Hepatocyte (in vitro differentiated cells): ENCODE results near the gene NME9. TPM values are rescaled to one million over a fixed set of nuclear protein-coding genes. Genes with fewer than 3 reads are reported as not detected.

Experiments
- DNase-seq: peaks from one replicate; pipeline ENCODE4 v3.0.0-alpha.2; 2016; ENCODE audit warnings: low spot score
- H2AFZ ChIP-seq: fragments of 200-600 bp; sonication (generic); 2 replicates; pipeline ENCODE4 v1.6.0; 2016; ENCODE audit warnings: antibody characterized with exemption, mild to moderate bottlenecking
- H3K27ac ChIP-seq: fragments of 200-600 bp; sonication (generic); 2 replicates; pipeline ENCODE4 v1.5.1; 2016; ENCODE audit warnings: mild to moderate bottlenecking
- H3K27me3 ChIP-seq: fragments of 200-600 bp; sonication (generic); 2 replicates; pipeline ENCODE4 v1.6.1; 2016
- H3K36me3 ChIP-seq: fragments of 200-600 bp; sonication (generic); replicated peaks from 2 replicates; pipeline ENCODE4 v1.5.1; 2016; ENCODE audit warnings: low read depth; ENCODE audit not compliant: insufficient read depth
- H3K4me1 ChIP-seq: fragments of 200-600 bp; sonication (generic); 2 replicates; pipeline ENCODE4 v1.5.1; 2016; ENCODE audit warnings: mild to moderate bottlenecking, moderate library complexity; ENCODE audit not compliant: insufficient read depth
- H3K4me2 ChIP-seq: fragments of 200-600 bp; sonication (generic); 2 replicates; pipeline ENCODE4 v1.6.0; 2016
- H3K4me3 ChIP-seq: fragments of 200-600 bp; sonication (generic); 2 replicates; pipeline ENCODE4 v1.5.1; 2016; ENCODE audit warnings: mild to moderate bottlenecking
- H3K79me2 ChIP-seq: fragments of 200-600 bp; sonication (generic); 2 replicates; pipeline ENCODE4 v1.6.0; 2017; ENCODE audit warnings: mild to moderate bottlenecking
- H3K9me2 ChIP-seq: fragments of 200-600 bp; sonication (generic); replicated peaks from 2 replicates; pipeline ENCODE4 v1.6.0; 2017; ENCODE audit warnings: mild to moderate bottlenecking; ENCODE audit not compliant: insufficient read depth
- H3K9me3 ChIP-seq: fragments of 200-600 bp; sonication (generic); 2 replicates; pipeline ENCODE4 v1.5.1; 2016; ENCODE audit warnings: low read depth, mild to moderate bottlenecking
- H4K20me1 ChIP-seq: fragments of 200-600 bp; sonication (generic); 2 replicates; pipeline ENCODE4 v1.6.0; 2016; ENCODE audit warnings: mild to moderate bottlenecking; ENCODE audit not compliant: insufficient read depth, poor library complexity, severe bottlenecking
- CTCF ChIP-seq: fragments of 200-600 bp; sonication (generic); IDR thresholded peaks from 2 replicates; pipeline ENCODE4 v1.5.1; 2016; ENCODE audit warnings: antibody characterized with exemption, mild to moderate bottlenecking; ENCODE audit not compliant: poor library complexity
- EZH2 ChIP-seq: fragments of 200-600 bp; sonication (generic); IDR thresholded peaks from 2 replicates; pipeline ENCODE4 v1.6.1; 2016; ENCODE audit warnings: antibody characterized with exemption, mild to moderate bottlenecking, borderline replicate concordance
- EZH2phosphoT487 ChIP-seq: fragments of 200-600 bp; sonication (generic); IDR thresholded peaks from one replicate; pipeline ENCODE4 v1.6.1; 2018; ENCODE audit warnings: antibody characterized with exemption, mild to moderate bottlenecking, low read depth, moderate library complexity; ENCODE audit not compliant: unreplicated experiment, severe bottlenecking
- WGBS: methylation state at CpG from one replicate; pipeline ENCODE4 v1.1.6; 2016; ENCODE audit warnings: low lambda C conversion rate; ENCODE audit errors: missing lambda C conversion rate; 5-methylcytosine and 5-hydroxymethylcytosine counted together
- polyA plus RNA-seq: library from polyadenylated mRNA; unstranded; fragments of >200 nt; fragmentation: Nextera tagmentation; extraction: Ambion mirVana; gene quantifications from 2 replicates; pipeline ENCODE4 v1.2.1, GENCODE V29; 2016
- total RNA-seq: library from RNA; depleted of rRNA; stranded (reverse); fragments of >200 nt; gene quantifications from 2 replicates; pipeline ENCODE4 v1.2.3, GENCODE V29; 2014

Gene NME9
- total and polyA plus RNA-seq, 2 experiments from 2014 or later = 1.0 TPM; not detected in 1

DNA sequence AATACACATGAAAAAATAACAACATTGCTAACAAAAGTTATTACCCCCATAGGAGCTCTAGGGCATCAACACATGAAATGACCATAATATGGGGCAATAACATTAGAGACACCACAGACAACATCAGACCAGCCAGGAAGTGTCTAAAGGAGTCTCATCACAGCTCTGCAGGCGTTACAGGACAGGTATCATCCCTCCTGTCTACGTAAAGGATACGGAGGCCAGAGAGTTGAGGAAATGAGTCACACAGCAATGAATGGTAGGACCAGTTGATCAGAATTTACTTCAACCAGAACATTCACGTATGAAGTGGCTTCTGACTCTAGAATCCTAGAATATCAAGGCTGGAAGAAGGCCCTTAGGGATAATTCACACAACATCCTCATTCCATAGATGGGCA, 1.8 kb downstream of the NME9 start:
- Histone ChIP-seq H3K79me2 (no peaks in the 10 kb centered on the region), H4K20me1 (no peaks in the 10 kb centered on the region), H2AFZ (no peak overlapping the region), H3K27me3 (no peaks in the 10 kb centered on the region), H3K27ac (no peak overlapping the region), H3K36me3 (no peaks in the 10 kb centered on the region), H3K4me3 (no peak overlapping the region), H3K4me1 (peaks cover 6% of the 10 kb centered on the region), H3K4me2 (no peak overlapping the region), H3K9me2 (no peaks in the 10 kb centered on the region), H3K9me3 (no peaks in the 10 kb centered on the region)
- TF ChIP-seq EZH2phosphoT487 (no peak), CTCF (no peak), EZH2 (no peak)
- DNase-seq = no peak
- 70% methylated on average over 4 of the region's 4 CpGs for WGBS

DNA sequence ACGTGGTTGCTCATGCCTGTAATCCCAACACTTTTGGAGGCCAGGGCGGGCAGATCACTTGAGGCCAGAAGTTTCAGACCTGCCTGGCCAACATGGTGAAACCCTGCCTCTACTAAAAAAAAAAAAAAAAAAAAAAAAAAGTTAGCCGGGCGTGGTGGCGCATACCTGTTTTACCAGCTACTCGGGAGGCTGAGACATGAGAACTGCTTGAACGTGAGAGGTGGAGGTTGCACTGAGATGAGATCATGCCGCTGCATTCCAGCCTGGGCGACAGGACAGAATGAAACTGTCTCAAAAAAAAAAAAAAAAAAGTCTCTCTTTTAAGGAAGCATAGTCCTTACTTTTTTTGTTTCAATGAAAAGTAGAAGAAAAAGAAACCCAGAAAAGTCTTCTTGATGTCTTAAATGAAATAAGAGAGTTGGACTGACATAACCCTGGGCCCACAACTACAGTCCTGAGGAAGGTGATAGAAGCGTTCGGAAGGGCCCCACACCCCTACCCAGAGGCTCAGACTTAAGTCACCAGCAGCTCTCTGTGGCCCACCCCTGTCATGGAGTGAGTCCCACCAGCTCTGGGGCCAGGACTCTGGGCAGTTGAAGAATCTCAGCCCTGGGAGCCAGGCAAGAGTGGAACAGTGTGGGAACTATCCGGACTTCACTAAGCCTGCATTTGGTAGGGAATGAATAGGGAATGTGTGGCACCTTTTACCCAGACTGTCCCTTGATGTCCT, 2.6 kb downstream of the NME9 start:
- Histone ChIP-seq H3K27ac (no peak overlapping the region), H2AFZ (no peak overlapping the region), H3K79me2 (no peaks in the 10 kb centered on the region), H3K4me1 (peaks cover 6% of the 10 kb centered on the region), H4K20me1 (no peaks in the 10 kb centered on the region), H3K9me2 (no peaks in the 10 kb centered on the region), H3K36me3 (no peaks in the 10 kb centered on the region), H3K9me3 (no peaks in the 10 kb centered on the region), H3K27me3 (no peaks in the 10 kb centered on the region), H3K4me3 (no peak overlapping the region), H3K4me2 (no peak overlapping the region)
- 89% methylated on average over 12 of the region's 12 CpGs for WGBS
- TF ChIP-seq EZH2 (no peak), CTCF (no peak), EZH2phosphoT487 (no peak)
- no peak for DNase-seq

DNA sequence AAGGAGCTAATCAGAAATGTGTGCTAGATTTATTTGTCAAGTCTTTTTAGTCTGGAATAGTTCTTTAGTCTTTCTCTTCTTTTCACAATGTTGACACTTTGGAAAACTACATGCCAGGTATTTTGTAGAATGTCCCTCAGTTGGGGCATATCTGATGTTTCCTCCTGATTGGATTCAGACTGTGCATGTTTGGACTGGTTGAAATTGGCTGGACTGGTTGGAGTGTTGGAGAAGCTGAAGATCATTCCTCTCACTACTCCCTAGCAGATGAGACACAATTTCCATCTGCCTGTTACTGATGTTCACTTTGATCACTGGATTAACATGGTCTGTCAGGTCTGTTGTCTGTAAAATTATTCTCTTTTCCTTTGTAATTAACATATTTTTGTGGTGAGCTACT, 3.7 kb downstream of the NME9 start:
- no peaks in the 10 kb centered on the region for H3K79me2 ChIP-seq

More for the DNA sequence above, 3.7 kb downstream of the NME9 start:
- H4K20me1 ChIP-seq = no peaks in the 10 kb centered on the region
- no peaks in the 10 kb centered on the region for H3K36me3 ChIP-seq
- no peak overlapping the region for H2AFZ ChIP-seq
- no peak overlapping the region for H3K27ac ChIP-seq
- no peak overlapping the region for H3K4me2 ChIP-seq
- no peaks in the 10 kb centered on the region for H3K9me2 ChIP-seq
- H3K9me3 ChIP-seq = no peaks in the 10 kb centered on the region
- no peak for TF ChIP-seq CTCF
- TF ChIP-seq EZH2phosphoT487 = no peak
- no peak for TF ChIP-seq EZH2
- H3K4me3 ChIP-seq = no peak overlapping the region
- DNase-seq = no peak
- H3K4me1 ChIP-seq = peaks cover 6% of the 10 kb centered on the region
- H3K27me3 ChIP-seq = no peaks in the 10 kb centered on the region
